ENCODE results near the gene PLXNB1.
"Not testable (repeated sequence)": the region's sequence is repeated elsewhere in the genome, so short reads cannot be mapped to it uniquely, and the experiment has no call there.

Gene PLXNB1

GRCh38 chr3:48429960-48430707 lies at the start of gene PLXNB1:
Gene PLXNB1, minus strand, starts transcription at chr3:48430086. Its CDS starts 5,475 bp downstream, at chr3:48424611.
- DNase-seq (ENCODE audit: low read depth in 2 of 2), result no peak

- DNase-seq (ENCODE audit: low read depth in 2 of 2), result peak; percentile 14 to 43
These were observed 49.0 kb upstream of the PLXNB1 start for GRCh38 chr3:48478626-48479555.

- no peak for DNase-seq (ENCODE audit: low read depth in 2 of 2)
These were observed 48.2 kb upstream of the PLXNB1 start for GRCh38 chr3:48477959-48478520.

GRCh38 chr3:48476426-48477053 lies 46.7 kb upstream of the PLXNB1 start:
- no peak for DNase-seq (ENCODE audit: low read depth in 2 of 2)

- no peak for DNase-seq (ENCODE audit: low read depth in 2 of 2)
These were observed 45.3 kb upstream of the PLXNB1 start for GRCh38 chr3:48475188-48475587.

- DNase-seq (ENCODE audit: low read depth in 2 of 2), result no peak
These were observed 44.7 kb upstream of the PLXNB1 start for GRCh38 chr3:48474619-48475018.

GRCh38 chr3:48474031-48474430 lies 44.1 kb upstream of the PLXNB1 start:
- DNase-seq (ENCODE audit: low read depth in 2 of 2), result not testable (repeated sequence)

GRCh38 chr3:48473617-48473952 lies 43.7 kb upstream of the PLXNB1 start:
- DNase-seq (ENCODE audit: low read depth in 2 of 2), result no peak

- peak; percentile 81 to 93 for DNase-seq (ENCODE audit: low read depth in 2 of 2)
These were observed 43.2 kb upstream of the PLXNB1 start for GRCh38 chr3:48472923-48473616.

- DNase-seq (ENCODE audit: low read depth in 2 of 2), result no peak
These were observed 42.7 kb upstream of the PLXNB1 start for GRCh38 chr3:48472673-48472922.

GRCh38 chr3:48470286-48470685 lies 40.4 kb upstream of the PLXNB1 start:
- DNase-seq (ENCODE audit: low read depth in 2 of 2), result no peak

- no peak for DNase-seq (ENCODE audit: low read depth in 2 of 2)
These were observed 39.4 kb upstream of the PLXNB1 start for GRCh38 chr3:48469046-48469915.

GRCh38 chr3:48468329-48468731 lies 38.4 kb upstream of the PLXNB1 start:
- no peak for DNase-seq (ENCODE audit: low read depth in 2 of 2)

GRCh38 chr3:48467473-48468267 lies 37.8 kb upstream of the PLXNB1 start:
- DNase-seq (ENCODE audit: low read depth in 2 of 2), result no peak

- DNase-seq (ENCODE audit: low read depth in 2 of 2), result no peak
These were observed 37.2 kb upstream of the PLXNB1 start for GRCh38 chr3:48467110-48467454.

GRCh38 chr3:48466386-48467109 lies 36.7 kb upstream of the PLXNB1 start:
- no peak for DNase-seq (ENCODE audit: low read depth in 2 of 2)

GRCh38 chr3:48465531-48466378 lies 35.9 kb upstream of the PLXNB1 start:
- peak; percentile 63 to 67 for DNase-seq (ENCODE audit: low read depth in 2 of 2)

- no peak for DNase-seq (ENCODE audit: low read depth in 2 of 2)
These were observed 35.3 kb upstream of the PLXNB1 start for GRCh38 chr3:48465237-48465530.

All from stimulated activated CD8-positive, alpha-beta memory T cell treated with anti-CD3 and anti-CD28 coated beads, Interleukin-15, amount 100 ng/mL, for 4 hours (primary cell).